ENCODE measurements around the gene UBE2C.
"Not testable (repeated sequence)": the region's sequence is repeated elsewhere in the genome, so short reads cannot be mapped to it uniquely, and the experiment has no call there.

The UBE2C gene

GRCh38 chr20:45812157-45813005 is at the start of gene UBE2C:
Gene UBE2C (plus strand): TSS chr20:45812644. CDS start chr20:45812696, 52 bp downstream.
- in situ Hi-C loops (cut with MboI; ENCODE audit: low sequenced_read_pairs): no loop called here

- in situ Hi-C loops (cut with MboI; ENCODE audit: low sequenced_read_pairs): not testable (repeated sequence)
These were observed 47.7 kb upstream of the UBE2C start for GRCh38 chr20:45764618-45765282.

- in situ Hi-C loops (cut with MboI; ENCODE audit: low sequenced_read_pairs): no loop called here
These were observed 47.1 kb upstream of the UBE2C start for GRCh38 chr20:45765307-45765875.

GRCh38 chr20:45765980-45766379 is 46.5 kb upstream of the UBE2C start:
- in situ Hi-C loops (cut with MboI; ENCODE audit: low sequenced_read_pairs): no loop called here

GRCh38 chr20:45768479-45768878 is 44.0 kb upstream of the UBE2C start:
- in situ Hi-C loops (cut with MboI; ENCODE audit: low sequenced_read_pairs): no loop called here

- in situ Hi-C loops (cut with MboI; ENCODE audit: low sequenced_read_pairs): loop anchor here (10.0 kb wide), 1 partner anchor 446 kb away; no protein-coding TSS in a partner anchor
These were observed 41.2 kb upstream of the UBE2C start for GRCh38 chr20:45771182-45771759.

GRCh38 chr20:45772693-45773092 is 39.8 kb upstream of the UBE2C start:
- in situ Hi-C loops (cut with MboI; ENCODE audit: low sequenced_read_pairs): loop anchor here (10.0 kb wide), 1 partner anchor 448 kb away; no protein-coding TSS in a partner anchor

GRCh38 chr20:45774945-45775344 is 37.5 kb upstream of the UBE2C start:
- in situ Hi-C loops (cut with MboI; ENCODE audit: low sequenced_read_pairs): loop anchor here (10.0 kb wide), 1 partner anchor 450 kb away; no protein-coding TSS in a partner anchor

GRCh38 chr20:45775411-45775810 is 37.0 kb upstream of the UBE2C start:
- in situ Hi-C loops (cut with MboI; ENCODE audit: low sequenced_read_pairs): loop anchor here (10.0 kb wide), 1 partner anchor 451 kb away; no protein-coding TSS in a partner anchor

GRCh38 chr20:45776931-45777330 is 35.5 kb upstream of the UBE2C start:
- in situ Hi-C loops (cut with MboI; ENCODE audit: low sequenced_read_pairs): loop anchor here (10.0 kb wide), 1 partner anchor 452 kb away; no protein-coding TSS in a partner anchor

GRCh38 chr20:45779011-45779915 is 33.2 kb upstream of the UBE2C start:
- in situ Hi-C loops (cut with MboI; ENCODE audit: low sequenced_read_pairs): loop anchor here (10.0 kb wide), 1 partner anchor 454 kb away; no protein-coding TSS in a partner anchor

GRCh38 chr20:45780159-45780558 is 32.3 kb upstream of the UBE2C start:
- in situ Hi-C loops (cut with MboI; ENCODE audit: low sequenced_read_pairs): no loop called here

- in situ Hi-C loops (cut with MboI; ENCODE audit: low sequenced_read_pairs): no loop called here
These were observed 31.0 kb upstream of the UBE2C start for GRCh38 chr20:45781391-45781931.

- in situ Hi-C loops (cut with MboI; ENCODE audit: low sequenced_read_pairs): no loop called here
These were observed 29.6 kb upstream of the UBE2C start for GRCh38 chr20:45782890-45783289.

- in situ Hi-C loops (cut with MboI; ENCODE audit: low sequenced_read_pairs): no loop called here
These were observed 28.7 kb upstream of the UBE2C start for GRCh38 chr20:45783656-45784294.

GRCh38 chr20:45788351-45788750 is 24.1 kb upstream of the UBE2C start:
- in situ Hi-C loops (cut with MboI; ENCODE audit: low sequenced_read_pairs): no loop called here

- in situ Hi-C loops (cut with MboI; ENCODE audit: low sequenced_read_pairs): no loop called here
These were observed 19.9 kb upstream of the UBE2C start for GRCh38 chr20:45792317-45793118.

GRCh38 chr20:45796337-45797065 is 15.9 kb upstream of the UBE2C start:
- in situ Hi-C loops (cut with MboI; ENCODE audit: low sequenced_read_pairs): no loop called here

Data from HL-60/S4 (cell line).